LNCaP clone FGC (cell line): Measurements from ENCODE around the gene SBK2.
"Not testable (repeated sequence)": the region's sequence is repeated elsewhere in the genome, so short reads cannot be mapped to it uniquely, and the experiment has no call there.

ENCODE experiments used
- DNase-seq: peaks from one replicate; pipeline ENCODE4 v3.0.0-alpha.2; 2011; ENCODE audit warnings: low read depth
- H3K4me3 ChIP-seq: 2 replicates; pipeline ENCODE4 v1.5.1; 2011; ENCODE audit warnings: mild to moderate bottlenecking, low read depth, low read length, control low read depth
- CTCF ChIP-seq: IDR thresholded peaks from 2 replicates; pipeline ENCODE4 v1.5.1; 2012; ENCODE audit warnings: mild to moderate bottlenecking; ENCODE audit not compliant: control insufficient read depth, insufficient read depth; ENCODE audit errors: extremely low read depth

SBK2 gene

GRCh38 chr19:55497763-55498162 lies 39.2 kb downstream of the SBK2 start:
- no peak for TF ChIP-seq CTCF
- DNase-seq, result no peak
- H3K4me3 ChIP-seq, result no peak overlapping the region

- not testable (repeated sequence) for DNase-seq, H3K4me3 ChIP-seq
Observed at GRCh38 chr19:55496820-55497219, 40.1 kb downstream of the SBK2 start.

GRCh38 chr19:55495646-55496349 lies 41.1 kb downstream of the SBK2 start:
- TF ChIP-seq CTCF, result no peak
- H3K4me3 ChIP-seq, result no peak overlapping the region
- DNase-seq, result no peak

GRCh38 chr19:55494172-55494761 lies 42.7 kb downstream of the SBK2 start:
- no peak overlapping the region for H3K4me3 ChIP-seq
- no peak for TF ChIP-seq CTCF
- DNase-seq, result no peak

- TF ChIP-seq CTCF, result no peak
- H3K4me3 ChIP-seq, result no peak overlapping the region
- no peak for DNase-seq
Observed at GRCh38 chr19:55493645-55494171, 43.2 kb downstream of the SBK2 start.

- no peak for TF ChIP-seq CTCF
- DNase-seq, result no peak
- no peak overlapping the region for H3K4me3 ChIP-seq
Observed at GRCh38 chr19:55493052-55493644, 43.8 kb downstream of the SBK2 start.

- no peak overlapping the region for H3K4me3 ChIP-seq
- peak; percentile 30 for DNase-seq
- no peak for TF ChIP-seq CTCF
Observed at GRCh38 chr19:55492362-55492944, 44.5 kb downstream of the SBK2 start.
